Measurements from ENCODE around the gene CHCHD3. TPM values are rescaled to one million over a fixed set of nuclear protein-coding genes. Genes with fewer than 3 reads are reported as not detected.

Gene CHCHD3
- total and polyA plus RNA-seq, 9 of the 15 experiments (the other 6 are each of a cell fraction or from before 2014, with no cell fraction given): 66.2 to 279 (median 204) TPM

GRCh38 chr7:132893560-132893959, 188.3 kb downstream of the CHCHD3 start:
- no peak overlapping the region for H3K27ac ChIP-seq (ENCODE audit: extremely low read depth, low read depth, low read length)
- DNase-seq (ENCODE audit: extremely low read depth in 1 of 4, low spot score in 3 of 4) (no peak), FAIRE-seq (no peak), ATAC-seq (no peak)
- H3K4me1 ChIP-seq (replicated peaks in 1 of 2; ENCODE audit: control insufficient read depth in 2 of 2, insufficient read depth in 2 of 2, low read length in 2 of 2): peaks cover 0 to 2% of the 10 kb centered on the region in 2 experiments; a peak in 1 of 5 replicates
- intact Hi-C loops (cut with micrococcal nuclease) (no loop called here), in situ Hi-C loops (cut with MboI) (no loop called here)
- peaks cover 16% of the 10 kb centered on the region; the same call in 2 of the 3 replicates for H3K36me3 ChIP-seq (ENCODE audit: control insufficient read depth, insufficient read depth, low read length)
- H3K9ac ChIP-seq (ENCODE audit: insufficient read depth in 1 of 2, low read depth in 2 of 2, low read length in 2 of 2): no peak overlapping the region
- ChIA-PET POLR2A (no interaction called here), CTCF (ENCODE audit: low intra/inter-chr PET ratio) (no interaction called here)
- H3K4me2 ChIP-seq (ENCODE audit: insufficient read depth, low read length): no peak overlapping the region
- no peak for TF ChIP-seq SAFB2 (IDR thresholded peaks at IDR 0.05; ENCODE audit: borderline replicate concordance, low read depth, low read length, severe bottlenecking)
- TF ChIP-seq PREB (CRISPR knock-in tag; IDR thresholded peaks at IDR 0.05): no peak
- no peak for TF ChIP-seq RCOR1 (IDR thresholded peaks at IDR 0.05; ENCODE audit: borderline replicate concordance in 1 of 2, low read depth in 2 of 2, low read length in 2 of 2)
- no peak for TF ChIP-seq TEAD4 (IDR thresholded peaks at IDR 0.05; ENCODE audit: low read length)
- no peak for TF ChIP-seq TEAD4 (CRISPR knock-in tag; IDR thresholded peaks at IDR 0.05; ENCODE audit: borderline replicate concordance)
- TF ChIP-seq KLF16 (IDR thresholded peaks at IDR 0.05): no peak
- H2AFZ ChIP-seq (ENCODE audit: low read depth, low read length): no peak overlapping the region
- peaks cover 12% of the 10 kb centered on the region for H3K9me3 ChIP-seq (replicated peaks; ENCODE audit: control insufficient read depth, insufficient read depth, low read depth, low read length)
- 74% methylated on average over 4 of the region's 4 CpGs for WGBS (ENCODE audit: insufficient coverage, low coverage, missing lambda C conversion rate)
- H4K20me1 ChIP-seq (replicated peaks; ENCODE audit: control insufficient read depth, insufficient read depth, low read length): no peaks in the 10 kb centered on the region
- no peaks in the 10 kb centered on the region for H3K79me2 ChIP-seq (ENCODE audit: control insufficient read depth, insufficient read depth, low read length)
- no TSS peak for BruUV-seq (replicated peaks)
- no peaks in the 10 kb centered on the region for H3K9me1 ChIP-seq (ENCODE audit: control insufficient read depth, insufficient read depth, low read length)
- no peaks in the 10 kb centered on the region for H3K27me3 ChIP-seq (ENCODE audit: control insufficient read depth in 2 of 2, insufficient read depth in 2 of 2, low read length in 2 of 2)
- no peak overlapping the region for H3K4me3 ChIP-seq

All from K562 (cell line).